Natural killer cell (primary cell): ENCODE data around the gene CD1D. TPM values are rescaled to one million over a fixed set of nuclear protein-coding genes. Genes with fewer than 3 reads are reported as not detected.
"Not testable (repeated sequence)": the region's sequence is repeated elsewhere in the genome, so short reads cannot be mapped to it uniquely, and the experiment has no call there.

ENCODE experiments used
- ATAC-seq, 3 donors: fragments of 150-1000 bp in 2 of 3; fragments of 200-7000 bp in 1 of 3; cut with Tn5 transposase; 1 replicate in 1 of 3; 2 replicates in 2 of 3; pipeline ENCODE4 v1.10.0; 2021; ENCODE audit warnings: mild to moderate bottlenecking in 2 of 3, moderate library complexity in 2 of 3
- DNase-seq, 2 donors: peaks; one replicate each; pipeline versions ENCODE4 v3.0.0 to v3.0.0-alpha.2; 2013 to 2021; ENCODE audit warnings: mixed read lengths in 1 of 2
- H3K27ac ChIP-seq: one replicate; pipeline ENCODE4 v1.5.1; 2013; ENCODE audit warnings: mild to moderate bottlenecking, low read length
- H3K27me3 ChIP-seq: one replicate; pipeline ENCODE4 v1.6.1; 2013; ENCODE audit warnings: low read length; ENCODE audit not compliant: control insufficient read depth, insufficient read depth
- H3K36me3 ChIP-seq: one replicate; pipeline ENCODE4 v1.6.1; 2013; ENCODE audit warnings: low read length; ENCODE audit not compliant: control insufficient read depth, insufficient read depth
- H3K4me1 ChIP-seq: one replicate; pipeline ENCODE4 v1.6.1; 2013; ENCODE audit warnings: low read length; ENCODE audit not compliant: control insufficient read depth, insufficient read depth
- H3K4me3 ChIP-seq: one replicate; pipeline ENCODE4 v1.5.1; 2013; ENCODE audit warnings: low read length
- H3K9me3 ChIP-seq: one replicate; pipeline ENCODE4 v1.6.1; 2013; ENCODE audit warnings: low read length; ENCODE audit not compliant: control insufficient read depth, insufficient read depth
- H3K27ac Mint-ChIP-seq, 2 donors: one replicate each; pipeline ENCODE4 v1.8.0; 2022; ENCODE audit warnings: mild to moderate bottlenecking in 2 of 2, mixed read lengths in 2 of 2, moderate library complexity in 1 of 2
- H3K27me3 Mint-ChIP-seq, 2 donors: one replicate each; pipeline ENCODE4 v1.8.0; 2022; ENCODE audit warnings: low read depth in 2 of 2, mixed read lengths in 2 of 2
- H3K36me3 Mint-ChIP-seq: one replicate; pipeline ENCODE4 v1.8.0; 2022; ENCODE audit warnings: mixed read lengths
- H3K4me1 Mint-ChIP-seq, 2 donors: one replicate each; pipeline ENCODE4 v1.8.0; 2022; ENCODE audit warnings: mixed read lengths in 2 of 2
- H3K4me3 Mint-ChIP-seq: one replicate; pipeline ENCODE4 v1.8.0; 2022; ENCODE audit warnings: mild to moderate bottlenecking, moderate library complexity, mixed read lengths
- H3K9me3 Mint-ChIP-seq, 2 donors: one replicate each; pipeline ENCODE4 v1.8.0; 2022; ENCODE audit warnings: mixed read lengths in 2 of 2
- CTCF ChIP-seq: fragments of 200-600 bp; IDR thresholded peaks from one replicate; pipeline ENCODE4 v1.8.0; 2022; ENCODE audit warnings: antibody characterized with exemption
- WGBS: methylation state at CpG from one replicate; pipeline ENCODE4 v1.1.7; 2013; ENCODE audit warnings: missing lambda C conversion rate; ENCODE audit not compliant: insufficient coverage; 5-methylcytosine and 5-hydroxymethylcytosine counted together
- intact Hi-C: fragments of 100-400 bp; cut with micrococcal nuclease; formaldehyde crosslinking; loops from one replicate; pipeline ENCODE4 v1.14.2; 2022
- total RNA-seq, 4 donors: library from RNA; stranded (reverse); fragments of 120-200 nt in 1 of 4; gene quantifications; one replicate each; pipeline versions ENCODE4 v1.2.3 to v1.2.4, GENCODE V29; 2013 to 2022

Gene CD1D
- total RNA-seq, 3 donors from 2014 or later (not counting 1 experiment from before 2014, with no cell fraction given): 0.48 to 1.5 (median 0.52) TPM

GRCh38 chr1:158176399-158176798 lies 4.3 kb upstream of the CD1D start:
- 60% methylated on average over 5 of the region's 5 CpGs for WGBS

GRCh38 chr1:158176849-158177699 lies 3.6 kb upstream of the CD1D start:
- intact Hi-C loops, DNase-seq, H3K36me3 Mint-ChIP-seq, H3K27ac ChIP-seq, H3K9me3 ChIP-seq, ATAC-seq, H3K36me3 ChIP-seq, H3K4me3 ChIP-seq, H3K27ac Mint-ChIP-seq, H3K4me3 Mint-ChIP-seq, H3K9me3 Mint-ChIP-seq: not testable (repeated sequence)
- H3K4me1 ChIP-seq: peaks cover 16% of the 10 kb centered on the region
- peaks cover 17% of the 10 kb centered on the region for H3K27me3 ChIP-seq
- Mint-ChIP-seq H3K4me1 (peaks cover 16 to 25% of the 10 kb centered on the region in 2 donors), H3K27me3 (peaks cover 51 to 93% of the 10 kb centered on the region in 2 donors)
- WGBS: 76% methylated on average over 20 of the region's 20 CpGs

More at GRCh38 chr1:158176399-158176798, 4.3 kb upstream of the CD1D start:
- ATAC-seq (no peak), DNase-seq (no peak)
- intact Hi-C loops: no loop called here
- Histone ChIP-seq H3K4me1 (peaks cover 12% of the 10 kb centered on the region), H3K9me3 (no peaks in the 10 kb centered on the region), H3K27ac (no peak overlapping the region), H3K36me3 (no peaks in the 10 kb centered on the region), H3K27me3 (peaks cover 17% of the 10 kb centered on the region), H3K4me3 (no peak overlapping the region)
- Mint-ChIP-seq H3K36me3 (no peaks in the 10 kb centered on the region), H3K4me3 (no peak overlapping the region), H3K9me3 (no peaks in the 10 kb centered on the region), H3K27ac (no peak overlapping the region), H3K27me3 (peaks cover 51 to 93% of the 10 kb centered on the region in 2 donors), H3K4me1 (peaks cover 15 to 20% of the 10 kb centered on the region in 2 donors)
- no peak for TF ChIP-seq CTCF

- Histone ChIP-seq H3K27me3 (peaks cover 17% of the 10 kb centered on the region), H3K36me3 (no peaks in the 10 kb centered on the region), H3K27ac (no peak overlapping the region), H3K4me1 (peaks cover 16% of the 10 kb centered on the region), H3K4me3 (peak overlapping the region; percentile 15), H3K9me3 (no peaks in the 10 kb centered on the region)
- H3K9me3 Mint-ChIP-seq: no peaks in the 10 kb centered on the region
- H3K36me3 Mint-ChIP-seq: no peaks in the 10 kb centered on the region
- H3K27me3 Mint-ChIP-seq: peaks cover 54 to 94% of the 10 kb centered on the region in 2 donors
- peak overlapping the region; percentile 26 for H3K4me3 Mint-ChIP-seq
- peaks cover 16 to 25% of the 10 kb centered on the region in 2 donors for H3K4me1 Mint-ChIP-seq
- DNase-seq (peak in 1 of 2 donors; percentile 3), ATAC-seq (peak; percentile 69 to 89 (median 76))
- no peak overlapping the region for H3K27ac Mint-ChIP-seq
- WGBS: 32% methylated on average over 32 of the region's 34 CpGs
- intact Hi-C loops: no loop called here
- no peak for TF ChIP-seq CTCF
Measured at GRCh38 chr1:158177700-158178450, 2.8 kb upstream of the CD1D start.
